GM18499 (cell line): ENCODE data around the gene XCR1.
"Not testable (repeated sequence)": the region's sequence is repeated elsewhere in the genome, so short reads cannot be mapped to it uniquely, and the experiment has no call there.

Source experiments
- ATAC-seq: cut with Tn5 transposase; IDR thresholded peaks from one replicate; pipeline ENCODE4 v1.9.1; 2021; ENCODE audit warnings: moderate number of reproducible peaks; ENCODE audit not compliant: insufficient read depth, unreplicated experiment

Gene XCR1, protein sequence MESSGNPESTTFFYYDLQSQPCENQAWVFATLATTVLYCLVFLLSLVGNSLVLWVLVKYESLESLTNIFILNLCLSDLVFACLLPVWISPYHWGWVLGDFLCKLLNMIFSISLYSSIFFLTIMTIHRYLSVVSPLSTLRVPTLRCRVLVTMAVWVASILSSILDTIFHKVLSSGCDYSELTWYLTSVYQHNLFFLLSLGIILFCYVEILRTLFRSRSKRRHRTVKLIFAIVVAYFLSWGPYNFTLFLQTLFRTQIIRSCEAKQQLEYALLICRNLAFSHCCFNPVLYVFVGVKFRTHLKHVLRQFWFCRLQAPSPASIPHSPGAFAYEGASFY

DNA sequence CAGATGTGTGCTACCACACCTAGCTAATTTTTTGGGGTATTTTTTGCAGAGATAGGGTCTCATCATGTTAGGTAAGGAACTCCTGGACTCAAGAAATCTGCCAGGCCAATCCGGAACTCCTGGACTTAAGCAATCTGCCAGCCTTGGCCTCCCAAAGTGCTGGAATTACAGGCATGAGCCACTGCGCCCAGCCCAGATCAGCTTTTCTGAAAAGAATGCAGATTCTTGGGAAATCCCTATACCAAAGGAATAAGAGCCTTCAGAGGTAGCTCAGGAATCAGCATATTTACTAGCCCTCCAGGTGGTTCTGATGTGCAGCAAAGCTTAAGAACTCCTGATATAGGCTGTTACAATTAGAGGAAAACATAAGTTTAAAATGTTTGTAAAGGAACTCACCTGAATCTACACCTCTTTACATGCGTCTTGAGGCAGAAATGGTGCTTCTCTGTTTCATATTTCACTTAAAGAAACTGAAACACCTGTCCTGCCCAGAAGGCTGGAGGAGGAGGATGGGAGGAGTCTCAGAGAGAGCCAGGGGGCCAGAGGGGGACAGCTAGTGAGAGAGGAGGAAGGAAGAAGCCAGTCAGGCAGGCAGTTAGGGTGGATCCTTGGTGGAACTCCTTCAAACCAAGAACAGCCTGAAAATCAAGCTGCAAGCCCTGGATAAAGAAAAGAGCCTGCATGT is at the start of gene XCR1:
TSS of gene XCR1 (minus strand) at position 463 of the 685 bp plus-strand sequence. CDS start 5,536 bp downstream, outside the sequence.
- ATAC-seq, result no peak

DNA sequence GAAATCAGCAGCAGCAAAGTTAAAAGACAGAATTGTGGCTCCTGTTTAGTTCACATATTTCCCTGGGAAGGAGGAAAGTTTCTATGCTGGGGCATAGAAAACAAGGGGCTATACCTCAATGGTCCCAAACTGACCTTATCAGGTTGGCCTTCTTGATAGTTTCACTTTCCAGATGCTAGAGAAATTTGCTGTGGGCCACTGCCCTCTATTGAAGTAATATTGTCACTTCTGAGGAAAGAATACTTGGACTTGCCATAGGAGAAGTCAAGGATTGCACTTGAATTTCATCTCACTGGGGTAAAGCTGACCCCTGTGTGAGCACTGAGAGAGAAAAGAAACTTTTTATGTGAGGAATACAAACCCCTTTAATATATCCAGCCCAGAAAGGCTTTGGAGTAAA is 49.3 kb upstream of the XCR1 start:
- ATAC-seq, result no peak

DNA sequence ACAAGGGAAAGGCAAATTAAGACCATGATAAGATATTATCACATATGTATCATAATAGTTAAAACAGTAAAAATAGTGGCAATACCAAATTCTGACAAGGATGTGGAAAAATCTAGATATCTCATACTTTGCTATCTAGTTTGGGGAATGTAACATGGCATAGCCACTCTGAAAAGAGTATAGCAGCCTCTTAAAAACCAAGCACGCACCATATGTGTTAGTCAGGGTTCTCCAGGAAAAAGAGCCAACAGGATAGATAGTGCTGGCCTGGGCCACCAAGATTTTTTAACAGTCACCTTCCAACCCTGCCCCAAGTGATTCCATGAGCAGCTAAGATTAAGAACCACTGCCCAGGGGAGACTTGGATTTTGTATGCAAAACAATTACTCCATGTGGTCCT is 48.5 kb upstream of the XCR1 start:
- ATAC-seq, result no peak

- ATAC-seq, result no peak
Observed at GRCh38 chr3:46071222-46071858, 44.1 kb upstream of the XCR1 start.

- ATAC-seq, result no peak
Observed at GRCh38 chr3:46070595-46071093, 43.4 kb upstream of the XCR1 start.

DNA sequence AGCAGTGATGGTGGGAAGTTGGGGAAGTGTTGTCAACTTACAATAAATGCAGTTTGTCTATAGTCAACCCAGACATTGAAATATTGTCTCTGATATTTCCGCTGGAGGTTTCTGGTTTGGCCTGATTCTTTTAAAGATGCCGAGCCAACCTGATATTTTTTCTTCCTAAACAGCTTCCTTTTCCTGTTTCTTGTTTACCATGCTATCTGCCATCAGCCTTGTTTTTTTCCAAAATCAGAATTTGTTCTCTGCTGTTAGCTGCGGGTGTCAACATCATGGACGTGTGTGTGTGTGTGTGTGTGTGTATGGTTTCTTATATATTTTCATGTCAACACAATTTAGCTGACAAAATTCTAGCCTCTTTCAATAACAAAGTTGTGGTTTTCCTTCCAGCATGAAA is 41.2 kb upstream of the XCR1 start:
- ATAC-seq, result no peak

DNA sequence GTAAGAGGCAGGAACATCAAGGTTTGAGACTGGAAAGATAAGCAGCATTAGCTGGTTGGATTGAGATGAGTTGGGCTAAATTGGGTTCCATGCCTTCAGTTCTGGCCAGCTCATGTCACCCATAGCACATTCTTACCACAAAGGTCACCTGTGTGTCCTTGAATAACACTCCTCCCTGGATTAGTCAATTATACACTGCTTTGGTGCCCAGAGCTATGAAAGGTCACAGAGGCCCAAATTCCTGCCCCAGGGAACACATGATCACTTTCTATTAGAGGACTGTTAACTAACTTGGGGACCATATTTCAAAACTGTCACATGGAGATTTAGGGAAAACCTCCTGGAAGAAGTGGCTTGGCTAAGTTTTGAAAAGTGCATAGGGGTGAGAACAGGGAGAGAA is 40.1 kb upstream of the XCR1 start:
- ATAC-seq, result no peak

GRCh38 chr3:46065750-46066256 is 38.5 kb upstream of the XCR1 start:
- ATAC-seq, result no peak

GRCh38 chr3:46065294-46065705 is 38.0 kb upstream of the XCR1 start:
- no peak for ATAC-seq

- ATAC-seq, result no peak
Observed at GRCh38 chr3:46062679-46063078, 35.4 kb upstream of the XCR1 start.

- ATAC-seq, result no peak
Observed at GRCh38 chr3:46061887-46062286, 34.6 kb upstream of the XCR1 start.

GRCh38 chr3:46061108-46061720 is 33.9 kb upstream of the XCR1 start:
- no peak for ATAC-seq

- no peak for ATAC-seq
Observed at GRCh38 chr3:46060551-46060950, 33.3 kb upstream of the XCR1 start.

GRCh38 chr3:46059432-46059831 is 32.1 kb upstream of the XCR1 start:
- no peak for ATAC-seq

GRCh38 chr3:46058981-46059380 is 31.7 kb upstream of the XCR1 start:
- no peak for ATAC-seq

DNA sequence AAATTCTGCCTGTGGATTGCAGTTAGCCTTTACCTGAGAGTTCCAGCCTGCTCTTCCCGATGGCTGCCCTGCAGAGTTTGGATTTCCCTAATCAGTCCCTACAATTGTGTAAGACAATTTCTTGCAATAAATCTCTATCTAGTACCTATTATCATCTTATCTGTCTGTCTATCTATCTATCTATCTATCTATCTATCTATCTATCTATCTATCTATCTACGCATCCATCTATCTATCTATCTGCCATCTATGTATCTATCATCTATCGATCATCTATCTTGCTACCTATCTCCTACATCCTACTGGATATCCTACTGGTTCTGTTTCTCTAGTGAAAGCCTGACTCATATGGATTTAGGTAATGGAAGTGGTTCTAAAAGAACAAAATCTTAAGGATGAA is 30.4 kb upstream of the XCR1 start:
- ATAC-seq, result no peak

- no peak for ATAC-seq
Observed at GRCh38 chr3:46056686-46057085, 29.4 kb upstream of the XCR1 start.

DNA sequence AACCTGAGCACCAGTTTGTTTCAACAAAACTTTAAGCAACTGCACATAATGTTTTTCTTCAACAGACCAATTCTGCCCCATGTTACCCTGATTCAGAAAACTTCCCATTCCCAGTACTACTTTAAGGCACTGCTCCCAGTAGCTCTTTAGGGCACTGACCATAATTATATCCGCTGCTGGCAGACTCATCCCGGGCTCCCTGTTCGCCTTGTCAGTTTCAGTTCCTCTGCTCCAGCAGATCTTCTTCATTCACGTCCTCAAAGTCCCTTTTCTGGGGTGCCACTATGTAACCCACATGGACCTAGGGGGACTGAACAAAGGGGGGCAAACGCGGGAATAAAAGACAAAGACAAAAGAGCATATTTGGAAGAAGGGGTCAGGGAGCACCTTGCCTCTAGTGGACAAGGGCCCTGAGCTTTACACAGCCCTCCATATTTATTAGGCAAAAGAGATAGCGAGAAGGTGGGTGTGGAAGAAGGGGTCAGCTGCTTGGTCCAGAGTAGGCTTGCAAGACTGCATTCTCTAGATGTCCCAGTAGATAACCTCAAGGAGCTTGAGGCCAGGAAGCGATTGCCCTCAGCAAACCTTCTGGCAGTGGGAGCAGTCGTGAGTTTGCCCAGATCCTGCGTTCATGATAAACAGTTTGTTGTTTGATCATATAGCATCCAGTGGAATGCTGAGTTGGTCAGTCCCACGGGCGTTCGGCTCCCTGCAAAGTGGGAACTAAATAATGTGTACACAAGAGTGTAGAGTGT is 26.7 kb upstream of the XCR1 start:
- ATAC-seq, result not testable (repeated sequence)

- ATAC-seq, result not testable (repeated sequence)
Observed at GRCh38 chr3:46053265-46053664, 26.0 kb upstream of the XCR1 start.

- no peak for ATAC-seq
Observed at GRCh38 chr3:46052531-46052930, 25.2 kb upstream of the XCR1 start.
